NB4 (cell line): ENCODE data around the gene CABP2.

ENCODE experiments used
- DNase-seq: peaks from one replicate; pipeline ENCODE4 v3.0.0; 2010; ENCODE audit warnings: low read depth
- H3K4me3 ChIP-seq: one replicate; pipeline ENCODE4 v1.5.1; 2011; ENCODE audit warnings: mild to moderate bottlenecking, low read depth, low read length, moderate library complexity
- MYC ChIP-seq: IDR thresholded peaks from 2 replicates; pipeline ENCODE4 v1.6.1; 2011; ENCODE audit warnings: low read depth, low read length
- POLR2A ChIP-seq: IDR thresholded peaks from 2 replicates; pipeline ENCODE4 v1.6.1; 2011; ENCODE audit warnings: mild to moderate bottlenecking; ENCODE audit not compliant: insufficient read length; ENCODE audit errors: extremely low read depth
- TF ChIP-seq, protein P1 (sequence below): IDR thresholded peaks from one replicate; pipeline ENCODE4 v1.5.1; 2012; ENCODE audit warnings: low read depth, low read length
- TF ChIP-seq, protein P2 (sequence below): IDR thresholded peaks from 2 replicates; pipeline ENCODE4 v1.6.1; 2011; ENCODE audit warnings: low read depth, low read length

The CABP2 gene

DNA sequence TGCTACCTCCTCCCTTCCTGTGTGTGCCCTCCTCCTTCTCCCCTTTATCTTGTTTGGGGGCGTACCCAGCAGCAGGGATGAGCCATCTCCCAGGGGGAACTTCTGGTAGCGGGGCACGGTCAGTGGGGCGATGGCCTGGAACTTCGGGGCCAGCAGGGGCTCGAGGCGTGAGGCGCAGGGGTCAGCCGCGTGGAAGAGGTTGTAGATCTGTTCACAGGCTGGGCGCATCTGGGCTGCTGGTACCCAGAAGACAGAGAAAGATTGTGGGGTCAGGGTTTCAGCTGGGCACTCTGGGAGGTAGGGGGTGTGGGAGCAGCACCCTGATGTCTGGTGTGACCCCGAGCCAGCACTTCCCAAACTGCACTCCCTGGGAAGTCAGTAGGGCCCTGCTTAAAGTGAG is 27.1 kb downstream of the CABP2 start:
- H3K4me3 ChIP-seq = no peak overlapping the region
- TF ChIP-seq, protein P1, sequence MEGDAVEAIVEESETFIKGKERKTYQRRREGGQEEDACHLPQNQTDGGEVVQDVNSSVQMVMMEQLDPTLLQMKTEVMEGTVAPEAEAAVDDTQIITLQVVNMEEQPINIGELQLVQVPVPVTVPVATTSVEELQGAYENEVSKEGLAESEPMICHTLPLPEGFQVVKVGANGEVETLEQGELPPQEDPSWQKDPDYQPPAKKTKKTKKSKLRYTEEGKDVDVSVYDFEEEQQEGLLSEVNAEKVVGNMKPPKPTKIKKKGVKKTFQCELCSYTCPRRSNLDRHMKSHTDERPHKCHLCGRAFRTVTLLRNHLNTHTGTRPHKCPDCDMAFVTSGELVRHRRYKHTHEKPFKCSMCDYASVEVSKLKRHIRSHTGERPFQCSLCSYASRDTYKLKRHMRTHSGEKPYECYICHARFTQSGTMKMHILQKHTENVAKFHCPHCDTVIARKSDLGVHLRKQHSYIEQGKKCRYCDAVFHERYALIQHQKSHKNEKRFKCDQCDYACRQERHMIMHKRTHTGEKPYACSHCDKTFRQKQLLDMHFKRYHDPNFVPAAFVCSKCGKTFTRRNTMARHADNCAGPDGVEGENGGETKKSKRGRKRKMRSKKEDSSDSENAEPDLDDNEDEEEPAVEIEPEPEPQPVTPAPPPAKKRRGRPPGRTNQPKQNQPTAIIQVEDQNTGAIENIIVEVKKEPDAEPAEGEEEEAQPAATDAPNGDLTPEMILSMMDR = no peak
- TF ChIP-seq POLR2A = no peak
- TF ChIP-seq, protein P2, sequence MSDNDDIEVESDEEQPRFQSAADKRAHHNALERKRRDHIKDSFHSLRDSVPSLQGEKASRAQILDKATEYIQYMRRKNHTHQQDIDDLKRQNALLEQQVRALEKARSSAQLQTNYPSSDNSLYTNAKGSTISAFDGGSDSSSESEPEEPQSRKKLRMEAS = no peak
- TF ChIP-seq MYC = no peak
- no peak for DNase-seq

DNA sequence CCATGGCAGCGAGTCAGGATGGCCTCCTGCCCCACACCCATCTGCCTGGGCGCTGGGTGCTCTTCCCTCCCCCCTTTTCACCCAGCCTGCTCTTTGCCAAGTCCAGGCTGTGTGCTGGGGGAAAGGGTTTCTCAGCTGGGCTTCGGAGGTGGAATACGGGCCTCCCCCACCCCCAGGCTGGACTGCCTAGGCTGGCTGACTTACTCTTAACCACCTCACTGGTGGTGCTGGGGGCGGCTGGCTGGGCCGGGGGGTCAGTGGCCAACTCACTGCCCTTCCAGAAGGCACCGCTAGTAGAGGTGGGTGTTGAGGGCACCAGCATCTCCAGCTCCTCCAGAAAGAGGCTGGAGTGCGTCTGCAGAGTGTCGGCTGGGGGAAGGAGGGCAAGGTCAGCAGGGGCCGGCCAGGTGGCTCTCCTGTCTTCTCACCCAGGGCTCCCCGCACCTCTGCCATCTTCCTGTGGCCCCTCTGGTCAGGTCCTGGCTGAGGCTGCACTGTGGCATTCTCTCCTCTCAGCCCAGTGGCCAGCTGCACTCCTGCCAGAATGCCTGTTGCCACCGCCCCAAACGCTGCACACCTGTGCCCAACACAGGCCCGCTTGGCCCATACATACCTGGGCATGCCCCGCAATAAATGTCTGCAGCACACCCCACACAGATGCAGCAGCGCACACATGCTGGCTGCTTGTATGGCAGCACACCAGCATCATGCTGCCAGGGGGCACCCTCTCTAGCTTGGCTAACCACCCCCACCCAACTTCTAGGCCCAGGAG is 27.8 kb downstream of the CABP2 start:
- no peak overlapping the region for H3K4me3 ChIP-seq
- DNase-seq = no peak
- TF ChIP-seq, protein P2 = no peak
- TF ChIP-seq, protein P1 = no peak
- TF ChIP-seq POLR2A (no peak), MYC (no peak)

DNA sequence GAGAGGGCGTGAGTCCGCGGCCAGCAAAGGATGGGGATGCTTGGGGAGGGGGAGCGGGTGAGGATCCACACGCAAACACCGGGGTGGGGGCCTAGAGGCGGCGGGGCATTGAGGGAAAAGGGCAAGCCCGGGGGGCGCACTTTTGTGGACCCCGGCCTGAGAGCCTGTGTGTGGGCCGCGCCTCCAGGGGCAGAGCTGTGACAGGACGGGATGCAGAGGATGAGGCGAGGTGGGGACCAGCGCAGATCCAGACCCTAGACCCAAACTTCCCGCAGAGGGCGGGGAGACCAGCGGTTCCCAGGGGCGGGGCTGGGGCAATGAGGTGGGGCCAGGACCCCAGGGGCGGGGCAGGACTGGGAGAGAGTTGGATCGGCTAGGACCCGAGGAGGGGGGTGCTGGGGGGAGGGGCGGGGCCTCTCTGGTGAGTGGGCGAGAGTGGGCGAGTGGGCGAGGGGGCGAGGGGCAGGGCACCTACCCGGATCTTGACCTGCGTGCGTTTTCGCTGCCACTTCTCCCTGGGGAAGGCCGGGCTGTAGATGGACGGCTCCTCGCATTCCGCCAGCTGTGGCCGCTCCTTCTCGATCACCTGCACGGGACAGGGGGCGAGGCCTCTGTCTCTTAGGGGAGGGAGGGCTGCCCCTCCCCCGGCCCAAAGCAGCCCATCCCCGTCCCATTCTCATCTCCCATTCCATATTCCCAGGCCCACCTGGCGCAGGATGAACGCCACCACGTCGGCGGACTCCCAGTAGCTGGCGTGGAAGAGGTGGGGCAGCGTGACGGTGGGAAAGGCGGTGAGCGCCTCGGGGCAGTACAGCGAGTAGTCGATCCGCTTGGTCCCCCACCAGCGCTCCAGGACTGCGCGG is 28.6 kb downstream of the CABP2 start:
- DNase-seq = no peak
- no peak overlapping the region for H3K4me3 ChIP-seq
- TF ChIP-seq POLR2A (no peak), MYC (no peak)
- TF ChIP-seq, protein P1 = no peak
- TF ChIP-seq, protein P2 = no peak

DNA sequence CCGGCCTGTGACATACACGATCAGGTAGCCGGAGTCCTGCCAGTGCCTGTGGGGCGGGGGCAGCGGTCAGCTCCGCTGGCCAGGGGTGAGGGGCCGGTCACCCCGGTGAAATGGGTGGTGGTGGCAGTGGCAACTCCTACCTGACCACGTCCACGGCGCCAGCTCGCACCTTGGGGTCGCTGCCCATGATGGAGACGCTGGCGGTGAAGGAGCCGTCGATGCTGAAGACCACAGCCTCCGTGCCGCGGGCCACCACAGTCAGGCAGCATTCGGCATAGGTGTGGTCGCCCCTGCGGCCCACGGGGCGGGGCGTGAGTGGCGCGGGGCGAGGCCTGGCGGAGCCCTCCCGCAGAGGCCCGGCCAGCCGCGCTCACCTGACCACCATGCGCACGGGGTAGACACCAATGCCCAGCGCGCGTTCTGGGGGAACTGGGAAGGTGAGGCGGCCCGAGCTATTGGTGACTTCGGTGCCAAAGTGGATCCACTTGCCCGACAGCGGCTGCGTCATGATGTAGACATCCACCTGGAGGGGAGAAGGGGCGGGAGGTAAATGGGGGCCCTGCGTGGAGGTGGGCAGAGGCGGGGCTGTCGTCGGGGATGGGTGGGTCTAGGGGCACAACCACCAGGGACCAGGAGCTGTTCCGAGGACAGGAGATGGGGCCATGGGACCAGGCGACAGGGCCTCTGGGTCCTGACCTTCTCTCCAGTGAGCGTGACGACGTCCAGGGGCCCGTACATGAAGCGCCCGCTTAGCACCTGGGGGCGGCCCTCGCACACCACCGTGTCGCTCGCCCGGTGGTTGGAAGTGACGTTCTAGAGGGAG is 29.5 kb downstream of the CABP2 start:
- no peak overlapping the region for H3K4me3 ChIP-seq

More for the DNA sequence above, 29.5 kb downstream of the CABP2 start:
- no peak for DNase-seq
- TF ChIP-seq POLR2A (no peak), MYC (no peak)
- TF ChIP-seq, protein P2 = no peak
- TF ChIP-seq, protein P1 = no peak
